Tibial artery (tissue), 4 donors: Measurements from ENCODE around the gene SLC2A9.

Source experiments
- DNase-seq, 2 donors: peaks; one replicate each; pipeline ENCODE4 v3.0.0-alpha.2; 2019
- H3K27ac ChIP-seq, 2 donors: fragments of 200-600 bp; sonication (generic) in 1 of 2; 1 replicate in 1 of 2; 2 replicates in 1 of 2; pipeline ENCODE4 v1.5.1; 2018 to 2019; ENCODE audit warnings: mild to moderate bottlenecking in 1 of 2
- H3K27me3 ChIP-seq, 2 donors: fragments of 200-600 bp; sonication (generic) in 1 of 2; one replicate each; pipeline versions ENCODE4 v1.5.1 to v1.6.0; 2016 to 2019
- H3K36me3 ChIP-seq, 3 donors: fragments of 200-600 bp; sonication (generic) in 2 of 3; one replicate each; pipeline ENCODE4 v1.5.1; 2016 to 2019; ENCODE audit warnings: mild to moderate bottlenecking in 2 of 3
- H3K4me1 ChIP-seq, 4 donors: fragments of 200-600 bp; sonication (generic) in 2 of 4; 1 replicate in 3 of 4; 2 replicates in 1 of 4; pipeline ENCODE4 v1.5.1; 2016 to 2019
- H3K4me3 ChIP-seq, 2 donors: fragments of 200-600 bp; sonication (generic) in 1 of 2; 1 replicate in 1 of 2; 2 replicates in 1 of 2; pipeline ENCODE4 v1.5.1; 2018 to 2019; ENCODE audit warnings: mild to moderate bottlenecking in 2 of 2
- H3K9me3 ChIP-seq, 3 donors: fragments of 200-600 bp; sonication (generic) in 1 of 3; one replicate each; pipeline ENCODE4 v1.5.1; 2016 to 2019
- intact Hi-C: fragments of 100-400 bp; cut with DNase I; formaldehyde crosslinking; loops from one replicate; pipeline ENCODE4 v1.15.0; 2023; ENCODE audit warnings: low total_unique reads
- TF ChIP-seq, protein P1 (sequence below), 2 experiments: fragments of 200-600 bp in 1 of 2; fragments of 450-650 bp in 1 of 2; IDR thresholded peaks; one replicate each; pipeline ENCODE4 v1.5.1; 2017 to 2019; ENCODE audit warnings: antibody characterized with exemption in 2 of 2, mild to moderate bottlenecking in 1 of 2, moderate library complexity in 1 of 2

SLC2A9 gene

DNA sequence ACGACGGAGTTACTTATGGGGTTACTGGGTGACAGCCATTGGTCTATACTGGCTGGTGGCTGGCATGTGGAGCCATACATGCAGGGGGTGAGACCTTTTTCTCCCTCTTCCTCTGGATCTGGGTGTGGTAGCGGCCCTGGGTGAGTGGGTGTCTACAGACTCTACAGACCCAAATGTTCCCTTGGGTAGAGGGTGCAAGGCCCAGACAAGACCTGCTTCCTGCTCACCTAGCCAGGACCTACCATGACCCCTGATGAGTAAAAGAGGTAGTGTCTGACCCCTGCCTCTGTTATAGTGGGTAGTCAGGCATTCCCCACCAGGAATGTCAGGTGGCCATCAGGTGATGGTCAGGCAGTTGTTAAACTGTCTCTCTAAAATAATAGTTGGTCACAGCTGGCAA lies 66.8 kb downstream of the SLC2A9 start:
- intact Hi-C loops, result no loop called here
- Histone ChIP-seq H3K9me3 (no peaks in the 10 kb centered on the region), H3K4me1 (no peaks in the 10 kb centered on the region), H3K4me3 (no peak overlapping the region), H3K36me3 (no peaks in the 10 kb centered on the region), H3K27me3 (no peaks in the 10 kb centered on the region), H3K27ac (no peak overlapping the region)
- TF ChIP-seq, protein P1, sequence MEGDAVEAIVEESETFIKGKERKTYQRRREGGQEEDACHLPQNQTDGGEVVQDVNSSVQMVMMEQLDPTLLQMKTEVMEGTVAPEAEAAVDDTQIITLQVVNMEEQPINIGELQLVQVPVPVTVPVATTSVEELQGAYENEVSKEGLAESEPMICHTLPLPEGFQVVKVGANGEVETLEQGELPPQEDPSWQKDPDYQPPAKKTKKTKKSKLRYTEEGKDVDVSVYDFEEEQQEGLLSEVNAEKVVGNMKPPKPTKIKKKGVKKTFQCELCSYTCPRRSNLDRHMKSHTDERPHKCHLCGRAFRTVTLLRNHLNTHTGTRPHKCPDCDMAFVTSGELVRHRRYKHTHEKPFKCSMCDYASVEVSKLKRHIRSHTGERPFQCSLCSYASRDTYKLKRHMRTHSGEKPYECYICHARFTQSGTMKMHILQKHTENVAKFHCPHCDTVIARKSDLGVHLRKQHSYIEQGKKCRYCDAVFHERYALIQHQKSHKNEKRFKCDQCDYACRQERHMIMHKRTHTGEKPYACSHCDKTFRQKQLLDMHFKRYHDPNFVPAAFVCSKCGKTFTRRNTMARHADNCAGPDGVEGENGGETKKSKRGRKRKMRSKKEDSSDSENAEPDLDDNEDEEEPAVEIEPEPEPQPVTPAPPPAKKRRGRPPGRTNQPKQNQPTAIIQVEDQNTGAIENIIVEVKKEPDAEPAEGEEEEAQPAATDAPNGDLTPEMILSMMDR (IDR thresholded peaks at IDR 0.05), result no peak
- DNase-seq, result no peak

DNA sequence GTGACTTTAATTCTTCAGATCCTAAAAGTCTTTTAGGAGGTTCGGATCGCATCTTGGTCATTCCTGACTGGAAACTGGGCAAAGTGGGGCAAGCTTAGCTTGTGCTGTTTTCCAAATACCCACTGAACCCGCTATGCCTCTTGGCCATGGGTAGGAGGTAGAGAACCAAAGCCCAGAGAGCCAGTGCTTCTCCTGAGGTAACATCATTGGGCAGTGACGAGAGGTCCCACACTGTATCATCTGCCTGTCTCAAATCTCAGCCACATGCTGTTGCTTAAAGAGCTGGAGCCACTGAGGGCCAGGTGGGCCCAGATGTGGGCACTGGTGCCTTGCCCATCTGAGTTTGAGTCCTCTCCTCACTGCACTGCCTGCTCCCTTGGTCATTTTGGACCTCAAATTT lies 68.2 kb downstream of the SLC2A9 start:
- Histone ChIP-seq H3K27me3 (no peaks in the 10 kb centered on the region), H3K27ac (no peak overlapping the region), H3K36me3 (no peaks in the 10 kb centered on the region), H3K4me1 (no peaks in the 10 kb centered on the region), H3K9me3 (no peaks in the 10 kb centered on the region), H3K4me3 (no peak overlapping the region)
- intact Hi-C loops, result no loop called here
- TF ChIP-seq, protein P1 (IDR thresholded peaks at IDR 0.05), result no peak
- DNase-seq, result no peak

DNA sequence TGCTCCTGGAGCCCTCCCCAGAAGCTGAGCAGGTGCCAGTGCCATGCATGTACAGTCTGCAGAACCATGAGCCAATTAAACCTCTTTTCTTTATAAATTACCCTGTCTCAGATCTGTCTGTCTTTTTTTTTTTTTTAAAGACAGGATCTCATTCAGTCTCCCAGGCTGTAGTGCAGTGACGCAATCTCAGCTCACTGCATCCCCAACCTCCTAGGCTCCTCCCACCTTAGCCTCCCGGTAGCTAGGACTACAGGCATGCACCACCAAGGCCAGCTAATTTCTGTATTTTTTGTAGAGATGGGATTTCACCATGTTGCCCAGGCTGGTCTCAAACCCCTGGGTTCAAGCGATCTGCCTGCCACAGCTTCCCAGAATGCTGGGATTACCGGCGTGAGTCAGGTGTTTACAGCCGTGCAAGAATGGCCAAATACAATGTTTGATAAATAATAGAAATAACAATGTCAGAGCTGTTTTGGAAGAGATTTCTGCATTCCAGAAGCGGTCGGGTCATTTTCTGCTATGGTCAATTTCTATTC lies 68.8 kb downstream of the SLC2A9 start:
- no peak for DNase-seq
- H3K36me3 ChIP-seq, result no peaks in the 10 kb centered on the region
- H3K4me1 ChIP-seq, result no peaks in the 10 kb centered on the region
- intact Hi-C loops, result no loop called here
- H3K27me3 ChIP-seq, result no peaks in the 10 kb centered on the region
- TF ChIP-seq, protein P1 (IDR thresholded peaks at IDR 0.05), result no peak
- H3K9me3 ChIP-seq, result no peaks in the 10 kb centered on the region
- no peak overlapping the region for H3K4me3 ChIP-seq
- no peak overlapping the region for H3K27ac ChIP-seq

DNA sequence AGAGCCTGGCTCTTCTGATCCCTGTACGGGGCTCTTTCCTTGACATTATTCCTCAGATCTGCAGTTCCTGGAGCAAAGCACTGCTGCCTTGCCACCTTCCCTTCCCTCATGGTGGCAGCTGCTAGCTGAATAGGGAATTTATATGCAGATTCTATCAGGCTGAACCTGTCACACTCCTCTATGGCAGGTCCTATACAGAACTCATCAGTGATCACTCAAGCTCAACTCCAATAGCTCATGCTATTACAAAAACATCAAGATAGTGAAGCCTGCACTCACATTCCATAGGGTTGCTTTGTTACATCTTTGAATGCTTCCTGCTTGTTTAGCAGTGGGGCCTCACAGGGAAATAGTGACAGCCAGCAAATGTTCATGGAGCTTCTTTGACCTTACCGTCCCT lies 71.7 kb downstream of the SLC2A9 start:
- H3K36me3 ChIP-seq, result no peaks in the 10 kb centered on the region
- intact Hi-C loops, result no loop called here
- H3K4me1 ChIP-seq, result no peaks in the 10 kb centered on the region
- H3K9me3 ChIP-seq, result no peaks in the 10 kb centered on the region
- no peak overlapping the region for H3K4me3 ChIP-seq
- no peak for DNase-seq
- H3K27me3 ChIP-seq, result no peaks in the 10 kb centered on the region
- TF ChIP-seq, protein P1 (IDR thresholded peaks at IDR 0.05), result no peak
- H3K27ac ChIP-seq, result no peak overlapping the region

DNA sequence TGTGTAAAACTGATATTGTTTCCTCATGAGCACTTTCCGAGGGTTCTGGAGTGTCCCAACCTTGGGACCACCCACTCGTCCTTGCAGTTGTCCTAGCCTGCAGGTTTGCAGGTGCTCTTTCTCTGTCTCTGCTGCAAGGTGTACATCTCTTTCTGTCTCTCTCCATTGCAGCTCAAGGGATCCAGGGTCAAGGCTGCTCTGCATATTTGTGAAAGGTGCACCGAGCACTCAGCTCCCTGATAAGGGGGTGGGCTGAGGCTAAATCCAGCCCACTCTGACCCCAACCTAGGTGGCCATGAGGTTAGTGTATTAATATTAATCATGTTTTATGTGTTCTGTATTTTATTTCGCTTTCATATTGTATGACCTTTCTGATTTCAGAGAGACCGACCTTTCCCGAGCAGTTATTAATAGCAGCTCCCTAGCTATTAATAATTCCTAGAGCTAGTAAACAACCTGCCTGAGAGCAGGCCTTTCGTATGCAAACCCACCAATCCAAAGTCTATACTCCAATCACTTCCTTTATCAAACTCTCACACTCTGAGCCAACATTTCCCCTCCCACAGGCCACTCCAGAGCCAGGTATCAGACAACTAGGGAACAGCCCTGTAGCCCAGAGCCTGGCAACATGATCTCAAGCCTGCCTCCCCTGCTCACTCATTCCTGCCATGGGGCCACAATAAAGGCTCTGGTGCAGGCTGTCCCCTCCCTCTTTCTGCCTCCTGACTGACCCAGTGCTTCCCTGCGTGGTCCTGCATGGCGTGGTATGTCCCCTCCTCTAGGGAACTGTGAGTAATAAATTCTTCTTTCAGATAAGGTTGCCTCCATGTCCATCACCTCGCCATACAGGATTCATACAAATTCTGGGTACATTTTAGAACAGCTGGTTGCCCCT lies 73.9 kb downstream of the SLC2A9 start:
- Histone ChIP-seq H3K36me3 (no peaks in the 10 kb centered on the region), H3K27me3 (no peaks in the 10 kb centered on the region), H3K4me1 (no peaks in the 10 kb centered on the region), H3K27ac (no peak overlapping the region), H3K9me3 (no peaks in the 10 kb centered on the region), H3K4me3 (no peak overlapping the region)
- TF ChIP-seq, protein P1 (IDR thresholded peaks at IDR 0.05), result no peak
- no peak for DNase-seq
- intact Hi-C loops, result no loop called here
